Uterus (tissue), 2 donors: ENCODE data around the gene ASPSCR1.

Experiments
- POLR2A ChIP-seq, 2 donors: fragments of 450-650 bp; IDR thresholded peaks; one replicate each; pipeline ENCODE4 v1.6.1; 2016; ENCODE audit warnings: antibody characterized with exemption in 2 of 2, mild to moderate bottlenecking in 1 of 2, moderate library complexity in 1 of 2
- TF ChIP-seq, protein P1 (sequence below), 4 experiments: fragments of 200-600 bp in 2 of 4; fragments of 450-650 bp in 2 of 4; sonication (generic) in 2 of 4; IDR thresholded peaks; one replicate each; pipeline ENCODE4 v1.5.1; 2016 to 2019; ENCODE audit warnings: antibody characterized with exemption in 4 of 4, mild to moderate bottlenecking in 2 of 4, moderate library complexity in 1 of 4

DNA sequence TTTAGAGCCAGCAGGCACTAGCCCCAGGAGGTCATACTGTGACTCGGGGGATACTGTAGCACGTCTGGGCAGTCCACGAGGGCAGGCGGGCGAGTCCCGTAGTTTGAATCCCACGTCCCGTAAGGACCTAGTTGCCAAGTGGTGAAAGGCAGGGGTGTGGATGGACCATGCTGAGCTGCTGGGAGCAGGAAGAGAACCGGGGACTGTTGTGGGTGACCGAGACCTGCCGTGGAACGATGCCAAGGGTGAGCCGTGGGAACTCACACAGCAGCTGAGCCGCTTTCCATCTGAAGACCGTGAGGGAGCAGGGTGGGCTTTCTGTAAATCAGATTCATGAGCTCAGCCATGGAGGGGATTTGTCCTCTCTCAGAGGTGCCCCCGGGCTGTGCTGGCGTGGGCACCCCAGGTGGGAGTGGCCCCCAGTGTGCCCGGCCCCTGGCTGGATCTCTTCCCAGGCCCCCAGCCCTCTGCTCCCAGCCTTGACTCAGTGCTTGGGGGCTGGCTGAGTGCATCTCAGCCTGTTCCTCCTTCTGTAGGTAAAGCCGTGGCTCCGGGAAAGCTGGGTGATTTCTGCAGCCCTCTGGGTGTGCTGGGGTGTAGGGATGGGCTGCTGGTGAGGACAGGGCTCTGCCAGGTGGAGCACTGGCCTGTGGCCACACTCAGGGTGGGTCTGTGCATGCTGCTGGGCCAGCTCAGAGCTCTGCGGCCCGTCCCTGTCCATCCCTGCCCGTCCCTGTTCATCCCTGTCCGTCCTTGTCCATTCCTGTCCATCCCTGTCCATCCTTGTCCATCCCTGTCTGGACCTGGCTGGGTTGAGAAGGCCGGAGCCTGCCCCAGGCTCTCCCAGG, 13.6 kb downstream of the ASPSCR1 start:
- TF ChIP-seq, protein P1, sequence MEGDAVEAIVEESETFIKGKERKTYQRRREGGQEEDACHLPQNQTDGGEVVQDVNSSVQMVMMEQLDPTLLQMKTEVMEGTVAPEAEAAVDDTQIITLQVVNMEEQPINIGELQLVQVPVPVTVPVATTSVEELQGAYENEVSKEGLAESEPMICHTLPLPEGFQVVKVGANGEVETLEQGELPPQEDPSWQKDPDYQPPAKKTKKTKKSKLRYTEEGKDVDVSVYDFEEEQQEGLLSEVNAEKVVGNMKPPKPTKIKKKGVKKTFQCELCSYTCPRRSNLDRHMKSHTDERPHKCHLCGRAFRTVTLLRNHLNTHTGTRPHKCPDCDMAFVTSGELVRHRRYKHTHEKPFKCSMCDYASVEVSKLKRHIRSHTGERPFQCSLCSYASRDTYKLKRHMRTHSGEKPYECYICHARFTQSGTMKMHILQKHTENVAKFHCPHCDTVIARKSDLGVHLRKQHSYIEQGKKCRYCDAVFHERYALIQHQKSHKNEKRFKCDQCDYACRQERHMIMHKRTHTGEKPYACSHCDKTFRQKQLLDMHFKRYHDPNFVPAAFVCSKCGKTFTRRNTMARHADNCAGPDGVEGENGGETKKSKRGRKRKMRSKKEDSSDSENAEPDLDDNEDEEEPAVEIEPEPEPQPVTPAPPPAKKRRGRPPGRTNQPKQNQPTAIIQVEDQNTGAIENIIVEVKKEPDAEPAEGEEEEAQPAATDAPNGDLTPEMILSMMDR (IDR thresholded peaks at IDR 0.05), result no peak
- TF ChIP-seq POLR2A (IDR thresholded peaks at IDR 0.05), result no peak
